CD4-positive, alpha-beta T cell treated with Interleukin-17A for 1 hour (primary cell): Measurements from ENCODE around the gene SLC19A3.
"Not testable (repeated sequence)": the region's sequence is repeated elsewhere in the genome, so short reads cannot be mapped to it uniquely, and the experiment has no call there.

Experiments used
- DNase-seq: peaks from one replicate; pipeline ENCODE4 v3.0.0-alpha.2; 2020

SLC19A3 gene

GRCh38 chr2:227701556-227701955 lies 16.3 kb downstream of the SLC19A3 start:
- DNase-seq = no peak

- DNase-seq = no peak
These were observed 20.7 kb downstream of the SLC19A3 start for GRCh38 chr2:227696990-227697679.

DNA sequence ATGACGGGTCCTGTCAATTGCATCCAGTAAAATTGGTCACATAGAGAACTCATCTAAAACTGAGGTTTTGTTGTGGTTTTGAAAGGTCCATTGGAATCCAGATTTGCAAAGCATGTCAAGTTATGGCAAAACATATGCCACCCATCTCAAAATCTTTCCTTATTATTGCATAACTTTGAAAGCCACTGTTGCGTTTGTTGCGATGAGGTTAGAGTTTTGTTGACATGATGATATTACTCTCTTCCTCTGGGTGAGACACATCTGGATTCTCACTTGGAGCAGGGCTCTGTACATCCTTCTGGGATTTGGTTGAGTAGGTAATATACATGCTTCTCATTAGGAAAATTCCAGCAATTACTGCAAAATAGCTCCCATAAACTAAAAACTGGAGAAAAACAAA lies 30.6 kb downstream of the SLC19A3 start:
- no peak for DNase-seq

DNA sequence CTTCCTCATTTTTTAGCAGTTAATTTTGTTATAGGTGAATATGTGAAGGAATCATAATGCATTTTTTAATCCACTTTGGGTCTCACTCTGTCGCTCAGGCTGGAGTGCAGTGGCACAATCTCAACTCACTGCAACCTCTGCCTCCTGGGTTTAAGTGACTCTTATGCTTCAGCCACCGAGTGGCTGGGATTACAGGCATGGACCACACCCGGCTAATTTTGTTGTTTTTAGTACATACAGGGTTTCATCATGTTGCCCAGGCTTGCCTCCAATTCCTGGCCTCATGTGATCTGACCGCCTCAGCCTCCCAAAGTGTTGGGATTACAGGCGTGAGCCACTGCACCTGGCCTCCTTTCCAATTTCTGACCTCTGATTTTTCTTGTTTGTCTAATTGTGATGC lies 33.6 kb downstream of the SLC19A3 start:
- DNase-seq = no peak

DNA sequence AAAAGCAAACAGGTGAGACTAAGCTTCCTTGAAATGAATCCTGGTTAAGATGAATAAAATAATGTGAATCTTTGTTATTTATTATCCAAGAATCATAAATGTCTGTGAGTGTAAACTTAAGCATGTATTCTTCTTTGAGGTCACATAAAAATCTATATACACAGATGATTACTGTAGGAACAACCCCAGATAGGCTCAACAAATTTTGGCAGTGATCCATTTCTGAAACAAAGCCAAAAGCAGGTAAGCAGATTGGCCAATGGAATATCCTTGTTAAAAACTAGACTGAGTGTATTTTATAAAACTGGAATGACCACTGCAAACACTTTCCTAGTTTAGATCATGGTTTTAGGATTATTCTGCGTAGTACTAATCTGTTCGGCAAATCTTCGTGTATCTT lies 39.9 kb downstream of the SLC19A3 start:
- DNase-seq = no peak

GRCh38 chr2:227674485-227674884 lies 43.3 kb downstream of the SLC19A3 start:
- no peak for DNase-seq

DNA sequence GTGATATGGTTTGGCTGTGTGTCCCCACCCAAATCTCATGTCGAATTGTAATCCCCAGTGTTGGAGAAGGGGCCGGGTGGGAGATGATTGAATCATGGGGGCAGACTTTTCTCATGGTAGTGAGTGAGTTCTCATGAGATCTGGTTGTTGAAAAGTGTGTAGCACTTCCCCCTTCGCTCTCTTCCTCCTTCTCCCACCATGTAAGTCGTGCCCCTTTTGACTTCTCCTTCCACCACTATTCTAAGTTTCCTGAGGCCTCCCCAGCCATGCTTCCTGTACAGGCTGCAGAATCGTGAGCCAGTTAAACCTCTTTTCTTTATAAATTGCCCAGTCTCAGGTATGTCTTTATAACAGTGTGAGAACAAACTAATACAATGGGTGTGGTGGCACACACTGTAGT lies 44.2 kb downstream of the SLC19A3 start:
- not testable (repeated sequence) for DNase-seq

GRCh38 chr2:227671170-227671905 lies 46.5 kb downstream of the SLC19A3 start:
- no peak for DNase-seq

DNA sequence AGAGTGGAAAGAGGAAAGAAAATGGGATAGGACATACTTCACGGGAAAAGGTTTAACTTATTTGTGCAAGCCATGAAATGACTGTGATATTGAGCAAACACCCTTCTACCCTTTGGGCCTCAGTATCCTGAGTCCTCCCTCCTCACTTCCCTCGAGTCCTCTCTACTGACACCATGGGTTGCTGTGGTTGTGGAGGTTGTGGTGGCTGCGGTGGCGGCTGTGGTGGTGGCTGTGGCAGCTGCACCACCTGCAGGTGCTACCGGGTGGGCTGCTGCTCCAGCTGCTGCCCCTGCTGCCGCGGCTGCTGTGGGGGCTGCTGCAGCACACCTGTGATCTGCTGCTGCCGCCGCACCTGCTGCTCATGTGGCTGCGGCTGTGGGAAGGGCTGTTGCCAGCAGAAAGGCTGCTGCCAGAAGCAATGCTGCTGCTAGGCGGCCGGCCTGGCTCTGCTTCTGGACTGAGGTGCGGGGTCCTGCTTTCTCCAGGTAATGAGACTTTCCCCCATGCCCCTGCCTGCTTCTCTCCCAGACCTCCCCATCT lies 51.1 kb downstream of the SLC19A3 start, which contains the start of gene SCYGR5:
TSS of gene SCYGR5 (plus strand) at position 174 of the 540 bp plus-strand sequence. CDS start at position 174, 0 bp downstream.
- not testable (repeated sequence) for DNase-seq

- no peak for DNase-seq
These were observed 52.5 kb downstream of the SLC19A3 start for GRCh38 chr2:227665189-227665940.

GRCh38 chr2:227661827-227662226 lies 56.0 kb downstream of the SLC19A3 start:
- no peak for DNase-seq

- DNase-seq = no peak
These were observed 56.7 kb downstream of the SLC19A3 start for GRCh38 chr2:227661025-227661649.

- DNase-seq = no peak
These were observed 60.5 kb downstream of the SLC19A3 start for GRCh38 chr2:227657199-227657845.

DNA sequence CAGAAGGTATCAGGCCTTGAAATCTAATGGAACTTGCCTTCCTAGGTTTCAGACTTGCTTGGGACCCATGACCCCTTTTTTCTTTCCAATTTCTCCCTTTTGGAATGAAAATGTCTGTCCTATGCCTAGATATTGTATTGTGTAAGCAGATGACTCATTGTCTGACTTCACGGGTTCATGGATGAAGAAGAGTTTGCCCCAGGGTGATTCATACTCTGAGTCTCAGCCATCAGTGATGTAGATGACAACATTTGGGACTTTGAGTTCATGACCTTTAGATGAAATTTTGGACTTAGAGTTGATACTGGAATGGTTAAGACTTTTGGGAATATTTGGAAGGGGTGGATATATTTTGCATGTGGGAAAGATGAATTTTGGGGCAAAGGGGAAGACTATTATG lies 62.4 kb downstream of the SLC19A3 start:
- DNase-seq = no peak

DNA sequence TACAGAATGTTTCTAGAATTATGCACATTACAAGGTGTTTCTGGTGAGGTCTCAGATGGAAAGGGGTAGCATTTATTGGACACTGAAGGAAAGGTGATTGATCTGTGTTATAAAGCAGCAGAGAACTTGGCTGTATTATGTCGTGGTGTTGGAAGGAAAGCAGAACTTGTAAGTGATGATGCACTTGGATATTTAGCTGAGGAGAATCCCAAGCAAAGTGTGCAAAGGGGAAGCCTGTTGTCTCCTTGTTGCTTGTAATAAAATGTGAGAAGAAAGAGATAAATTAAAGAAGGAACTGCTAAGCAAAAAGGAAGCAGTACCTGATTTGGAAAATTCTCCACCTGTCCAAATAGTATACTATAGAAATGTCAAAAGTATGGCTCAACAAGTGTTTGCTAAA lies 63.4 kb downstream of the SLC19A3 start:
- DNase-seq = no peak

- no peak for DNase-seq
These were observed 64.4 kb downstream of the SLC19A3 start for GRCh38 chr2:227653419-227653818.

DNA sequence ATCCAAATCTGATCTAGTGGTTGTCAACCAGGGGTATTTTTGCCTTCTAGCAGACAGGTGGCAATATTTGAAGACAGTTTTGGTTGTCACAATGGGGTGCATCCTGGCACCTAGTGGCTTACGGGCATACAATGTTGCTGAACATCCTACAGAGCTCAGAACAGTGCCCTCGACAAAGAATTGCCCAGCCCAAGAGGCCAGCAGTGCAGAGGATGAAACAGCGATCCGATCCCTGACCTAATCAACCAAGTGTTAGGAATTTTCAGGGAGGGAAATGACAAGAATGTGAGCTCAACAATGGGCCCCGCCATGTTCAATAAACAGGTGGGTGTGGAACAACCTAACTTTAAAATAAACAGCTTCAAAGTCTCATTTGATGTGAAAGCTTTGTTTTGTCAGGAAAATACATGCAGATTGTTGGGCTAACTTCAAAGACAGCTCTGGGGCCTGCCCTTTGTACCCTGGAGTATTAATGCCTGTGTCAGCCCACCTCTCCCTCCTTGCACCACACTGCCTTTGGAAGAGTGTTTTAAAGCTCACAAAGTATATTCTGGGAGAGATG lies 73.8 kb downstream of the SLC19A3 start:
- no peak for DNase-seq

DNA sequence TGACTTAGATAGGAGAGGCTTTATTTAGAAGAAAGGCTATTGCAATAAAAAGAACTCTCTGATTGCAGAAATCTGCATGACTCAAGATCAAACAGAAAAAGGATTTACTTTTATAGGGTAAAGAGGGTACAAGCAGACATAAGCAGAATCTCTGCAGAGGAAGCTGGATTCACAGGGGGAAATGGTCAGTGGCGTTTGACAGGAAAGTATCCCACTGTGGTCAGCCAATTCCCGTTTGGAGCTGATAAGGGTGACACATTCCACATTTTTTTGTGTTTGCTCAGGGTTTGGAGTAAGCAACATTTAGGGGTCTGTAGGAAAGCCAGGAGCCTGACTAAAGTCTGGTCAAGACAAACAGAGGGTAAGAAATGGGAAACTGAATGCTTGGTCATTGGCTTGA lies 75.2 kb downstream of the SLC19A3 start:
- no peak for DNase-seq

DNA sequence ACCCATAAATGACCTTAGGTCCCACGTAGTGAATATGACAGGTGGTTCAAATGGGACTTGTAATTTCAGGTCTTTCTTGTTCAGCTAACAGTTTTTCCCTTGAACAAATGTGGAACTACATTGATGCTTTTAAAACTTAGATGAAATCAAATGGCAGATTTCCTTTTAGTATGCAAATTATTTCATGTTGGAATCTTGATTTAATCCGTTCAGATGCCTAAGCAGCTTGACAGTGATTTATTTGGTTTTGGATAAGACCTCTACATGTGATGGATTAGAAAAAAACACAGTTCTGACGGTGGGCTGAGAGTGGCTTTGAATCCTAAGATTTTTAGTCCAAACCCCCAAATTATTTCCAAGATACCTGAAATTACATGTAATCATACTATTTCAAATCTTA lies 83.6 kb downstream of the SLC19A3 start:
- DNase-seq = no peak
